NCI-H146 treated with DMSO at 0.1 percent for 48 hours (cell line): ENCODE results near the gene DNMBP.
A peak's percentile ranks its signal among the peaks of the same experiment; 100 is the strongest.
"Not testable (repeated sequence)": the region's sequence is repeated elsewhere in the genome, so short reads cannot be mapped to it uniquely, and the experiment has no call there.

Source experiments
- DNase-seq: peaks from one replicate; lab custom pipeline; 2025; ENCODE audit not compliant: unreplicated experiment; lab: John Stamatoyannopoulos, UW

Gene DNMBP

DNA sequence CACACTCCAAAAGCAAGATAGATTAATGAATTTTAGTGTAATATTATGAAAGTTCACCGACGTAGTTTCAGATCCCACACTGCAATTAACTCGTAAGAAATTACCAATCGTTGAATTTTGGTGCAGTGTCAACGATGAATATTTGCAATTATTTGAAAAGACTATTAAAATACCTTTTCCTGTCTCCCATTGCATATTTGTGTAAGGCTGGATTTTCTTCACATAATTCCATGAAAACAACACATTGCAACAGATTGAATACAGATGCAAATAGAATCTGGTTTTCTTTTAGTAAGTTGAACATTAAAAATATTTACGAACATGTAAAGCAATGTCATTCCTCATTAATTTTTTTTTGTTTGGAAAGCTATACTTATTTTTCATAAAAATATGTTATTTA is 50.9 kb downstream of the DNMBP start:
- no peak for DNase-seq

DNA sequence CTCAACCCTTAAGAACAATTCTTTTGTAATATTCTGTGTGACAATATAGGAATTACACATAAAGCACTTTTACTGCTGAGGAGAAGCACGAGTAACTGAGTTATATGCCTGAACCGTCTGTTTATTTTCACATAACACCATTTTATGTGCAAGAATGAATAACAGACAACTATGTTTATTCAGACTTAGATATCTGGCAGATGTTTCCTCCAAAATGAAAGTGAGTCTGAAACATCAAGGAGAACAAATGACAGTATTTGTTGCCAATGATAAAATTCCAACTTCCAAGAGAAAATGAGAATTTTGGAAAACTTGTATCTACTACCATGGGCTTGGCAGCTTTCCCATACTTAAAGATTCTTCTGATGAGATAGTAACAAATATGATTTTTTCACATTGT is 51.4 kb downstream of the DNMBP start:
- DNase-seq = no peak

DNA sequence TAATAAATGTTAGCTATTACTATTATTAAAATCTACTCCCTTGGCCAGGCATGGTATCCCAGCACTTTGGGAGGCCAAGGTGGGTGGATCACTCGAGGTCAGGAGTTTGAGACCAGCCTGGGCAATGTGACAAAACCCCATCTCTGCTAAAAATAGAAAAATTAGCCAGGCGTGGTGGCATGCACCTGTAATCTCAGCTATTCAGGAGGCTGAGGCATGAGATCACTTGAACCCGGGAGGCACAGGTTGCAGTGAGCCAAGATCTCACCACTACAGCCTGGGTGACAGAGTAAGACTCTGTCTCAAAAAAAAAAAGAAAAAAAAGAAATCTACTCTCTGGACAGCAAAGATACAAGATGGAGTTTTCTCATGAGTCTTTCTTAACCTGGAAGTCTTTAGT is 56.2 kb downstream of the DNMBP start:
- DNase-seq = not testable (repeated sequence)

DNA sequence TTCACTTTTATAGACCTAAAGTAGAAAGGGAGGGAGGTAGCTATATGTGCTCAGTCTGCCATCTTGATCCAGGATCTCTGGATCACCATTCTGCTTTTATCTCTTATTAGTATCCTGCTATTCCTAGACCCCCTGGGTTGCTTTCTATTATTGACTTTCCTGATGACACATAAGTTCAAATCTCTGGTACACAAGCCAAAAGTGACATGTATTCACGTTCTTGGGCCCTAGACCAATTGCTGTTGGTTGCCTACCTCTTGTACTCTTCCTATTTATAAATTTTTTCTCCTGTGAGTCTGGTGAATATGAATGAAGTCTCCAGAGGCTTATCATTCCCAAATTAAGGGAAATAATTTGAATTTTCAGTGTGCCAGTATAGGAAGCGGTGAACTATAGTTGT is 56.9 kb downstream of the DNMBP start:
- DNase-seq = no peak

DNA sequence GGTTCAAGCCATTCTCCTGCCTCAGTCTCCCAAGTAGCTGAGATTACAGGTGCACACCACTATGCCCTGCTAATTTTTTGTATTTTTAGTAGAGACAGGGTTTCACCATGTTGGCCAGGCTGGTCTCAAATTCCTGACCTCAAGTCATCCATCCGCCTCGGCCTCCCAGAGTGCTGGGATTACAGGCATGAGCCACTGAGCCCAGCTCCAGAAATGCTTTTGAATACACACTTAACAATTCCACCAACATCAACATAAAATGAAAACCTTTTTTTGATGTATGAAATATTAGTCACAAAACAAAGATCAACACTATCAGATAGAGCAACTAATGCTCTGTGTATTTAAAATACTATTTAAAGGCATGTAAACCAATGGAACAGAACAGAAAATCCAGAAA is 63.7 kb downstream of the DNMBP start:
- DNase-seq = not testable (repeated sequence)

DNA sequence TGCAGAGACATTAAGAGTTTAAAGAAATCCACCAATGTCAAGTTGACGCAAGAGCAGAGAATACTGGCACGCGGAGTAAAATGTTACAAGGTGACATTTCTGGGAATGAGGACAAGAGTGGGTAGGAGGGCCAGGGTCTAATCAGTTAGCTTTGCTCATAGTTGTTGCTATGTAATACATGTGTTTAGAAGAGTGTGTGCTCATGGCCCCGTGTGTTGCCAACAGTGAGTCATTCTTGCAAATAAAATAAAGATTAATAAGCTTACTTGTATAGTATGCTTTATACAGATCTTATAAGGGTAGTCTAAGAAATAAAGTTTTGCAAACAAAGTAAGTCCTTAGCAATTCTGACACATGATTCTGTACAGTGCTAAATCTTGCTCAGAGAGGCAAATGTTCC is 64.5 kb downstream of the DNMBP start:
- DNase-seq = no peak

DNA sequence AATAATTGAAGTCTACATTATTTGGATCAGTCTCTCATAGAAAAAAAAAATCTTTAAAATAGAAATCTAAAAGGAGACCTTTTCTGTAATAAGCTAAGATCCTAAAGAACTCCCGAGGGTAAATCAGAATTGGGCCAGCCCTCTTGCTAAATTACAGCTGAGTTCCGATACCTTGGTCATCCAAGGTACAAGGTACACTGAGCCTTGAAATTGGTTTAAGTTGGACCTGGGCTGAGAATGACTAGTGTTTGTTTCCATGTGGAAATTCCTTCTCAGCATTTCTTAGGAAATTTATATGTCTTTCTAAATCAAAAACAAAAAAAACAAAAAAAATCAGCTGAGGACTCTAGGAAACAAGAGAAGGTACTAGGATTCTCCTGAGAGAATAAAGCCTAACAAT is 64.9 kb downstream of the DNMBP start:
- DNase-seq = no peak

DNA sequence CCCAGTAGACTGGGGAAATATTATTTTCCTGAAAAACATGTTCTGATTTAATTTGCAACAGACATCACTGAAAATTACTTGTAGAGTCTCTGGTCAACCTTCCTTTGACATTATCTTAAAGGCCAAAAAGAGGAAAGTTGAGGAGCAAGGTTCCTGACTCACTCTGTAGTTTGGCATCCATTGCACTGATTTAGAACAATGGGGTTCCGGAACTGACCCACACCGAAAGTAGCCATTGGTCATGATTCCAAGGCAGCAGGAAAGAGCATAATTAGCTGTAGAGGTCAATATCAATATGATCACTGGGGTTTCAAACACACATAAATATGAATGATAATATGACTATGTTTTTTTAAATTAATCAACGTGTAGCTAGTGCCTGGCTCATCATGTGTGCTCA is 65.8 kb downstream of the DNMBP start:
- DNase-seq = no peak

DNA sequence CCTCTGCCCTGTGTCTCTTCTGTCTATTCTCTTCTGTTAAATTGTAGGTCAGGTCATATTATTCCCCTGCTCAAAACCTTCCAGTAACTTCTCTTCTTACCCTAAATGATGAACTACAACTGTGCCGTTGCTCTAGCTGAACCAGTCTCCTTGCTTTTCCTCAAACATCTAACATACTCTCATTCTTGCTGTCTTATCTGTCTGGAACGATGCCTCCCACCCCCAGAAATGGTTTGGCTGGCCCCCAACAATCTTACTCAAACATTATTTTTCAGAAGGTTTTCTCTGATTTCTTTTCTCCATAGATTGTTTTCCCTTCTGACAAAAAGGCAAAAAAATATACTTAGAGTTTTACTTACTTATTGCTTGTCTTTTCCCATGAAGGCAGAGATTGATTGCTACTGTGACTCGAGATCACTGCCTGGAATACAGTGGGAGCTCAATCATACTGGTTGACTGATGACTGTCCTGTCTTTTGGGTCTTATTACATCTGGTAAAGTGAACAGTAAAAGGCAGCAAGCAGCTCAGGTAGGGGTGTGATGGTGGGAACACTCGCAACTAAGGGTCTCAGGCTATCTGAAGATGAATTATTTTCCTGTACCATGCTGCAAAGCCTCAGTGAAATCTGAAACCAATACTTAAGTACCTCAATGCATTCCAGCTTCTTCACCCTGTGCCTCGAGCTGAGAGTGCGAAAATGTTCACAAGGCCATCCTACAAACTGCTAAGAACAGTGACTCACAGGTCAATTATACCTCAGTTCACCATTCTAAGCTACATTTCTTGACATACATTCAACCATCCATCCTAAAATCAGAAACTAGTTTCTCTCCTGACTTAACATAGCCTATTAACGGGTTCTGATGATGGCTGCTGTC is 67.6 kb downstream of the DNMBP start:
- DNase-seq = no peak

DNA sequence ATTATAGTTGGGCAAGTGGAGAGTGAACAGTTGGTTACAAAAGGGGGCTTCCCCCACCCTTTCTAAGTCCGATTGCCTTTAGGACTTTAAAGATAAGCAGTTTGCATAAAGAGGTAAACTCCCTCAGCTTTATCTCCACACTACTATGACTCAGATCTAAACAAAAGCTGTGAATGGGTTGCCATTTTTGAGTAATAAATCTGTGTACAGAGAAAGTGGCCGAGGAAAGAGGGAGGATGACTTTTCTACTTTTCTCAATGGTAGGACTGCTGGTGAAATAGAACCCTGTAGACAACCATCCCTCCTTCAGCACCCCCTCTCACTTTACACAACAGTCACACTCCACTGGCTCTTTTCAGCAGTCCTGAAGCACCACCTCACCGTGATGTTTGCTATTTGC is 71.2 kb downstream of the DNMBP start:
- peak; percentile 42 for DNase-seq

DNA sequence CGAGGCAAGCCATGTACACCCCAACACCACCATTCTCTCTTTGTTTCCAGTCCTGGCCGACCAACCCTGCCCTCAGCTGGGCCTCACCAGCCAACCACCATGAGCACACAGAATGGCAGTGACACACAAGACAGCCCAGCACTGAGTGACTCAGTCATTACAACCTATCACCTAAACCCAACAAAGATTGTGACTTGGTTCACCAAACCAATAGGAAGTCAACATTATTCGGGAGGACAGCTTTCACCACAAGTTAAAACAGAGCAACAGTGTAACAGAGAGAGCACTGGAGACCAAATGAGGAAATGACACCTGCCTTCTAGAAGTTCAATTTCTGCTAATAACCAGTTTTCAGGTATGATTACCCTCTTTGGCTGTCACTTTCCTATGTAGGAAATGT is 72.1 kb downstream of the DNMBP start:
- DNase-seq = no peak

DNA sequence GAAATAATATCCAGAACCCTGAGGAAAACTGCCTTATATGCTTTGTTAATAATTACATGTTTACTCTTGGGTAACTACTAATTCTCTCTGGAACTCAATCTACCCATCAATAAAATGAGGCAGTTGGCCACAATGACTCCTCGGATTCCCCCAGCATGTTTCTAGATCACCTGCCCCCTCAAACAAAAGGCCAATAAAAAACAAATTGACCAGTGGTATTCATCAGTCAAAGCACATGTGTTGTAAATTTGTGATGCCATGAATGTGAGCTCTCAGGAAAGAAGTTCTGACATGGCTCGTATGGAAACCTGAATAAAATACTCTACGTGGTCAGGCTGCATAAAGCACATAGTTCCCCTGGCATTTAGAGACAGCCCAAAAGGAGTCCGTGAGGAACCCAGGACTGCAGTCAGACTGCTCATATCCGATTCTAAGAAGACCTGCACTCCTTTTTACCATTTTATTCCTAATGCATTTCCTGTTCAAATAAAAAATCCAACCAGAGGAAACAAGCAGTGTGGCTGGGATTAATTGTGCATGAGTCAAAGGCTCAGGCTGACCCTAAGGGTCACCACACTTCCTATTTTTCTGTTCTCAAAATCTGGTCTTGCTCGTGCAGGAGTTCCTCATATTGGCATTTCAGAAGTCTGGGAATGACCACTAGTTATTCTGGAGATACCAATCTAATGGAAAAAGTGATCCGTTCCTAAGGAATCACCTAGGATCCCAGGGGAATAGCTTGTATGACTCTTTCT is 77.4 kb downstream of the DNMBP start:
- not testable (repeated sequence) for DNase-seq

DNA sequence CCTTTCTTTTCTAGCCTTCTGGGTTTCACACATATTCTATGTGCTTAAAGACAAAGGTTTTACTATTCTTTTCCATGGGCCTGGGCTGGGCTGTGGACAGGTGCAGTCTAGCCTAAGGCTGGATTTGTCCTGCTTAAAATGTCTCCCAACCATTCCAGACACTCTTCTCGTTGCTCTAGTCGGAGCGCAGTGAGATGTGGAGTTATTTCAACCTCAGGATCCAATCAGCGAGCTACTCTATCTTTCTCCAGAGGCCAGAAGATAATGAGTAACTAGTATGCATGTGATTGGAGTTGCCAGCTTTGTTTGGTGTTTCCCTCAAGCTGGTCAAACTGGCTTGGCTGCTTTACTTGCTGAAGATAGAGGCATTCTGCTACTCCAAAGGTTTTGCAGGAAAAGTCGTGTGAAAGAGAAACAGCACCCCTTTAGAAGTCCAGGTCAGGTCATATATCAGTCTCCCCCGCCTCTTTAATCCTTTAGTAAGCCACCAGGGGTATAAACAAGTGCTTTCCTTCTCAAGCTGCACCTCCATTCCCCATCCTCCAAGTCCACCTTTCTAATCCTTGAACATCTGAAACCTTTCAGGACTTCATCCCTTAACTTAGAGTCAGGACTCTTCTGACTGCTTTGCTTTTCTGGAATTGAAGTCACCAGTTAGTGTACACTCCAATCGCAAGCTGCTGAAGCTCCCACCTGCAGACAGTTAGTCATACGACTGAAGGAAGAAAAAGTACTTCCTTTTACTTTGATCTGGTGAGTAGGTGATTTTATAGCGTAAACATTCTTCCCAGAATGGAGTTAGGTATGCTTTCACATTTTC is 78.8 kb downstream of the DNMBP start:
- DNase-seq = no peak

DNA sequence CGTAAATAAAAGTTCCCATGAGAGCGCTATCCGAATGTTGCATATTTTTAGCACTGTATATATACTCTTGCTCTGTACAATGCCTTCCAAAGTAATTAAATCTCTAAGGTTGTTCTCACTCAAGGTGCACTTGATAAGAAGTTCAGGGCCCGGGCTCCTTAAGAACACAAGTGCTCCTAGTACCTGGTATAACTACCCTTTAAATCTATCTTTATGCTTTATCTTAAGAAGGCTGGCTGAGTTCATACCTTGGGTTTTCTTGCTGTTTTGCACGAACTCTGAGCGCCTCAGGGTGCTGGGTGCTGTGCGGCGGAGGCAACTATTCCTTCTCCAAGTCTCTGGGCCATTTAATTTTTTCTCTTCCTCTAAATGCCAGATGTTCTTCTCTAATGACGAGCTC is 80.4 kb downstream of the DNMBP start:
- no peak for DNase-seq

DNA sequence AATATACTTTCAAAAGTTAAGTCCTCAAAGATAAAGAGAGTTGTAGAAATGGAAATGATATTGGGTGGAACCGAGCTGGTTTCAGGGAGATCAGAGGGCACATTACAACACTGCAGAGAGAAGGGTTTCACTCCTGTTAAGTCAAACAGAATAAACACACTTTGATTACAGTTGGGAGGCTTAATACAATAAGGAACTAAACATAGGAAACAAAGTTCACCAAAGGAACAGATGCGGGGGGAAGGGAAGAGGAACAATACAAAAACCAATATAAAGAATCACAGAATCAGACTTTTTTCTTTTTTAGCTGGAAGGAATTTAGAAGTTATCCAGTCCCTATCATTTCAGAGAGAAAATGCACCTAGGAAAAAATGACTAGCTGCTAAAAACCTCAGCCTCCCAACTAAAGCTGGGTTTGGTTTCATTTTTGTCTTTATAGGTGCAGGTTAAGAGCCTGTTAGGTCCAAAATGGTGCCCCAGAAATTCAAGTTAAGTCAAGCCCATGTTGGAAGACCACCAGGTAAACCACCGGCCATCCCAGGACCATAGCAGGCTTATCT is 81.9 kb downstream of the DNMBP start:
- no peak for DNase-seq

DNA sequence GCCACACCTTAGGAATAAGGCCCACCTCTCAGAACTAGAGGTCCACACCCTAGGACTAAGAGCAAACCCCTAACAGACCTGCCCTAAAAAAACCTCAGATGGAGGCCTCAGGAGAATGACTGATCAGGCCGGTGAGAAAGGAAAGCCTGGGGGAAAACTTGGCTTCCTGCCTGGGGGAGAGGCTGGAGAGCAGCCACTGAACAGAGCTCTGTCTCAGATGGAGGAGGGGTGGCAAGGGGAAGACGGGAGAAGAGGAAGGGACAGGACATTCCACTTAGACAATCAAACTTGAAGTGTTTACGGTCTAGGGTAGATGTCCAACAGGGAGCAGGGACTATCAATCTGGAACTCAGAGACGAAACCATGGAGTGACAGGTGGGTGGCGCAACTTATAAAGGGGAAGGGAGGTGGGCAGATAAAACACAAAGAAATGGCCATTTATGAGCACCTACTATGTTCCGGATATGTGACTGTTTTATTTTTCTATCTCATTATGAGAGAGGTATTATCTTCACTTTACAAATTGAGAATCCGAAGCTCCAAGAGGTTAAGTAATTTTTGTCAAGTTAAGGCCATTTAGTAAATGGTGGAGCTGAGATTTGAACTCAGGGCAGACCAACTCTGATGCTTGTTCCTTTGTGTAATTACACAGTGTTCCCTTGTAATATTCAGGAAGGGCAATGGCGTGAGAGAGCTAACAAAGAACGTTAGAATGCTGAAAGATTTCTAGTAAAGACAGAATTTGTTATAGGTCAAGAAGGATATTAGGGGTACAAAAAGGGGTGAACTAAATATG is 82.6 kb downstream of the DNMBP start:
- DNase-seq = no peak

DNA sequence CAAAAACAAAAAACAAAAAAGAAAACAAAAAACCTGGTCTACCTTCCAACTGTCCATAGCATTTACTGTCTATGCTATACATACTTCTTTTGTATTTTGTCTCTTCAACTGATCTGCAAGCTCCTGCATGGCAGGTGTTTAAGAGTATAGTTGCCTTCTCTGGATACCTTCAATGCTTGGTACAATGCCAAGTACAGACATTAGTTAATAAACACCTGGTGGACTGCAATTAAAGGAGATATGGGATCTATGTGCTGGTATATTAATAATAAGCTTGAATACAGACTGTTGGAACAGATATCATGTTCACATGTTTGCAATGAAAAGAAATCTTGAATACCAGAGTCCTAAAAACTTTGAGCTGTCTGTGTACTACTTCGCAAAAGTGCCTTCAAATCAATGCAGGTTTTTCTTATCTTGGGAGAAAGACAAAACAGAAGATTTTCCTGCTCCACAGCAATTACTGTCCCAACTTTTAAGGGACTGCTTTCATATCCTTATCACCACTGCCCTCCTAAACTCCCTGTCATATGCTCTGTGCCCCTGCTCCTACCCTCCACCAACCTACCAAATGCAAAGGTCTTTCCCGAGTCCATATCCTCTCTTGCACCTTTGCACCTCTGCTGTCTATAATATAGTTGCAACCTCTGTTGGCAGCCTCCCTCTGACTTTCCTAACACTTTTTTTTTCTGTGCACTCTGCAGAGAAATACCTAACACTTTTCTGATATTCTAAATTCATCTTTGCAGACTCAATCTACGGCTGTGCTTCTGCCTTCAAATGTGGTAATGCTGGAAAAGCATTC is 85.1 kb downstream of the DNMBP start:
- no peak for DNase-seq

DNA sequence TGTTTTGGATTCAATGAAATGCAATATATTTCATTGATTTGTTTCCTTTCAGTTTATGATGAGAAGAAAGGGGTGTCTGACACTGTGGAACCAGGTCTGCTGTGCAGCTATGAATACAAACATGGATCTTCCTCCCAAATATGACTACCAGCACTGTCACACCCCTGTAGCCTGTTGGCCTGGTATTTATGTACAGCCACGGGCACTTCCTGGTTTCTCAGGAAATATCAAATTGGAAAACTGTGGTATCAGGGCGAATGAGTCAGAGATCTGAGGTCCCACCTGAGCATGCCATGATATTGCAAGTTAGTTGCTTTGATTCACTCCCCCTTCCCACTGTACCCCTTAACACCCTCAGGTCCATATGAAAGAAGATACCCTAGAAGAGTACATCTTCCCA is 87.8 kb downstream of the DNMBP start:
- no peak for DNase-seq

DNA sequence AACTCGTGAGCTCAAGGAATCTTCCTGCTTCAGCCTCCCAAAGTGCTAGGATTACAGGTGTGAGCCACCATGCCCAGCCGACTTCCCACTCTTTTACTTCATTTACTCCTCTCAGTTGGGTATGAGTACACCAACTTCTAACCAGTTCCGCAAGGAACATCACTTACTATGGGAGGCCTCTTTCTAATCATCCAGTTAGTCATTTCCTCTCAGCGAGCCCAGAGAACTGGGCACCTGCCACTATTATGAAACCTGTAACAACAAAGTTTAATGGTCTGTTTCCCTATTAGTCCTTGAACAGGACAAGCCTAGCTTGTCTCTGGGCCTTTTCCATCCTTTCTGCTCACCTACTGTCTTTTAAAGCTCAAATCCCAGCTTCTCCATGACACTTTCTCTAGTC is 88.8 kb downstream of the DNMBP start:
- no peak for DNase-seq

DNA sequence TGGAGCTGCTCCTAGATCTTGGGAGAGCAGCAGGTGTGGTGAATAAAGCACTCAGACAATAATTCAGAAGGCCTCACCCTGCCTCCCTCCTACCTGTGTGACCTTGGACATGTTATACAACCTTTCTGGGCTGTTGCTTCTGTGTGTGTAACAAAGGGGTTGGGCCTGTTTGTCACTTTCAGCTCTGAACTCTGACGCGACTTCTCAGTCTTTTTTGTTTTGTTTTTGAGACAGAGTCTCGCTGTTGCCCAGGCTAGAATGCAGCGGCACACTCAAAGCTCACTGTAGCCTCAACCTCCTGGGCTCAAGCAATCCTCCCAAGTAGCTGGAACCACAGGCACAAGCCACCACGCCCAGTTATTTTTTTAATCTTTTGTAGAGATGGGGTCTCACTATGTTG is 89.3 kb downstream of the DNMBP start:
- no peak for DNase-seq
